ENCODE results near the gene ERP29.
A peak's percentile ranks its signal among the peaks of the same experiment; 100 is the strongest.
"Not testable (repeated sequence)": the region's sequence is repeated elsewhere in the genome, so short reads cannot be mapped to it uniquely, and the experiment has no call there.

The ERP29 gene

DNA sequence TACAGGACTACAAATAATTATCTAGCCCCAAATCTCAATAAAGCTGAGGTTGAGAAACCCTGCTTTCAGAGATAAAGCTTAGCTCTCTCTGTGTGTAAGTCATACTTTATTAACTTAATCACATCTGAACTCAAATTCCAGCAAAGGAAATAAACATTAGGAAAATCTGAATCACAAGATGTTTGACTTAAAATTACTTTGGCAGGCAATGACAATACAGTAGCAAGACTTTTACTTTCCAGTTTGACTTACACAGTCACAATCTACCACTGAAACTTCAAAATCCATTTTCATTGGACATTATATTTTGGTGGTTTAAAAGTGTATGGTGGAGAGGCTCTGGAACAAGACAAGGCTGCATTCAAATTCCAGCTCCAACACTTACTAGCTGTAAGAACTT is 11.7 kb upstream of the ERP29 start:
- DNase-seq (ENCODE audit: low read depth in 3 of 3) = no peak

DNA sequence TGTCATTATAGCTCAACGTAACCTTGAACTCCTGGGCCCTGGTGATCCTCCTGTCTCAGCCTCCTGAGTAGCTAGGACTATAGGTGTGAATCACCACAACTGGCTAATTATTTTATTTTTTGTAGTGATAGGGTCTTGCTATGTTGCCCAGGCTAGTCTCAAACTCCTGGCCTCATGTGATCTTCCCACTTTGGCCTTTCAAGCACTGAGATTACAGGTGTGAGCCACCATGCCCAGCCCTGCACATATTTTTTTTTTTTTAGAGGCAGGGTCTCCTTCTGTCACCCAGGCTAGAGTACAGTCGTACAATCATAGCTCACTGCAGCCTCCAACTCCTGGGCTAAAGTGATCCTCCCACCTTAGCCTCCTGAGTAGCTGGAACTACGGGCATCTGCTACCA is 9.2 kb upstream of the ERP29 start:
- DNase-seq (ENCODE audit: low read depth in 3 of 3) = no peak

DNA sequence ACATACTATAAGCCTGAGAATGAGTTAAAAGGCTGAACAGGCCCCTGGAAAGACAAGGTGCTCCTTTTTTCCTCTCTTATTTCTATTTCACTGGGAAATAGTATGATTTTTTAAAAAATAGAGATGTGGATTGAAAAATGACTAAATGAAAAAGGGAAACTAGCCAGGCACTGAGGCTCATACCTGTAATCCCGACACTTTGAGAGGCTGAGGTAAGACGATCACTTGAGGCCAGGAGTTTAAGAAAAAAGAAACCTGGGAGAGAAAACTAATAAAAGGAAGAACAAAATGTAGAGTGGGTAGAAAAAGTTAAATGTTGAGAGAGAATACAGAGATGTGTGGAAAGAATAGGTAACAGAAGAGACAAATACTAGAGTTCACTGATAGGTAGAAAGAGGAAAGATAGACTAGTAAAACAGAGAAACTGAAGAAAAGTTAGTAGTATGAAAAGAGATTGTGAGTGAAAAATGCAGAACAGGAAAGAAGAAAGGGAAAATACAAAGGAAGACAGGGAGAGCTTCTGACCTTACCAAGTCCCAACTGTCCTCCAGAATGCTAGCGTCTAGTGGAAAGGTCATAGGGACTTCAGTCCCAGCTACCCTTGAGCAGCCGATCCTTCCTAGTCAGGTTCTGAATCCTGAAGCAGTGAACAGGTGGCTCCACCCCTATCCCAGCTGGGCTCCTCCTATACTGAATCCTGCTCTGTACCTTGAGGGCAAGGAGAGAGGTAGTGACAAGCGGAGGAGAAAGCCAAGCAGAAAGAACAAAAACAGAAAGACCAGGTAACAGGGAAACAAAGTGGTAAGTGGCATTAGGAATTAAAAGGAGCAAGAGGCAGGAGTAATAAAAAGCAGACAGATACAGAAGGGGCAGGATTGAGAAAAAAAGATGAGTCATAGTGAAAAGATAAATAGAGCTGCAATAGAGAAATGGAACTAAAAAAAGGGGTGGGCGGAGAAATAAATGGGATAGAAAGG is 7.5 kb upstream of the ERP29 start:
- no peak for DNase-seq (ENCODE audit: low read depth in 3 of 3)

DNA sequence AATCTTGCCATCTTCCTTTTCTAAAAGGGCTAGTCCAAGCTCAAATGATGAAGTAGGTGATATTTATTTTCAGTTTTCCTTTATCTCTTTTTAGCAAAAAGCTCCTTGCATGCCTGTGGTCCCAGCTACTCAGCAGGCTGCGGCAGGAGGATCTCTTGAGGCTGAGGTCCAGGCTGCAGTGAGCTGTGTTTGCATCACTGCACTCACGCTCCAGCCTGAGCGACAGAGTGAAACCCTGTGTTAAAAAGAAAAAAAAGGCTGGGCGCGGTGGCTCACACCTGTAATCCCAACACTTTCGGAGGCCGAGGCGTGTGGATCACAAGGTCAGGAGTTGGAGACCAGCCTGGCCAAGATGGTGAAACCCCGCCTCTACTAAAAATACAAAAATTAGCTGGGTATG is 5.3 kb upstream of the ERP29 start:
- no peak for DNase-seq (ENCODE audit: low read depth in 3 of 3)

DNA sequence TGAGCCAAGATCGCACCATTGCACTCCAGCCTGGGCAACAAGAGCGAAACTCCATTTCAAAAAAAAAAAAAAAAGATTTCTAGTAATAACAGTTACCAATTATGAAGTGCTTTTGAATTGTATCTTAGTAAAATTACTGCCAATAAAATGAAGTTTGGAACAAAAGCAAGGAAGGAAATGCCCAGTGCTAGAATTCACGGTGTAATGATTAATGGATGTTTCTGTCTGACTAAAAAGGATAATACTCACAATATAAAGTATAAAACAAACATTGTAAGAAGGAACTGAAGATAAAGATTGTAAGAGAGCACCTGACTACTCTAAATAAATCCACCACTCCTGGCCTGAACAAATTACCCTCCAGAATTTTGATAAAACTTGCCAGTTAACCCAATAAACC is 4.3 kb upstream of the ERP29 start:
- DNase-seq (ENCODE audit: low read depth in 3 of 3) = no peak

DNA sequence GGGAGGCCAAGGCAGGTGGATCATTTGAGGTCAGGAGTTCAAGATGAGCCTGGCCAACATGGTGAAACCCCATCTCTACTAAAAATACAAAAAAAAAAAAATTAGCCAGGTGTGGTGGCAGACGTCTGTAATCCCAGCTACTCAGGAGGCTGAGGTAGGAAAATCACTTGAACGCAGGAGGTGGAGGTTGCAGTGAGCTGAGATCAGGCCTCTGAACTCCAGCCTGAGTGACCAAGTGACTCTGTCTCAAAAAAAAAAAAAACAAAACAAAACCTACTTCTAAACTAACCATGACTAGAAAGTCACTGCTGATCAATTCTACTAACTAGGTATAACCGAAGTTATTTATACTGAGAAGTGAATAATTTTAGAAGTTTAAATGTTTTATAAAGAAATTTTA is 3.6 kb upstream of the ERP29 start:
- DNase-seq (ENCODE audit: low read depth in 3 of 3) = not testable (repeated sequence)

DNA sequence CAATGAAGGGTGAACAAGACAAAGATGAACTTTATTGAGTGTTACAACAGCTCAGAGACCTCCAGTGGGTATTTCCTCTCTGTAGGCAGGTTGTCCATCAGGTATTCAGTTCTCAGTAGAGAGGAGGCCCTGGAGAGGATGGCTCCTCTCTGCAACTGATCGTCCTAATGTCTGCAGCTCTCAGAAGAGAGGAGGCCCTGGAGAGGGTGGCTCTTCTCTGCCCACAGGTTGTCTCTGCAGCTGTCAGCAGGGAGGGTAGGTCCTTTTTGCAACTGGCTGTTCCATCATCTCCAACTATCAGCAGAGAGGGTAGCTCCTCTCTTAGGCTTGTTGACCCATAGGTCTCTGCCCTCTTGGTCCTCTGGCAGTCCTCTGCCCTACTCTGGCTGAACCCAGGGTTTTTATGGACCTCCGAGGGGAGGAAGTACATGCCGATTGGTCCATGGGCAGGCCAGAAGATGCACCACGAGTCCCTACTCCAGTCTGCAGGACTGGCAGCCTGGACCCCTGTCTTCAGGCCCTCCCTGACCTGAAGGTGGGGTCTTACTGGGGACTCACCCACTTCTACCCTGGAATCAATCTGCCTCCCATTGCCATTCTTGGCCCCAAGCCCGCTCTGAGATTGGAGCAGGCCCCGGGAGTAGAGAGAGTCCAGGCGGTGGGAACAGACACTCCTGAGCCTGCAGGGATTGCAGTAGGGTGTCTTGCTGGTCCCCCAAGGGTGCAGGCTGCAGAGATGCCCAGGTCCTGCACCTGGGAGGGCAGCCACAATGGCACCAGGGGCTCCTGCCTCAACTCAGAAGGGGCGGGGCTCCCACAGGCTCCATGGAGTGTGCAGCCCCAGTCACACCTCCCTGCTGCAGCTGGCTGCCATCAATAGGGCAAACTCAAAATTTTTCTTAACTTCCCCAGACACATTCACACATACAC is 2.5 kb upstream of the ERP29 start:
- no peak for DNase-seq (ENCODE audit: low read depth in 3 of 3)

DNA sequence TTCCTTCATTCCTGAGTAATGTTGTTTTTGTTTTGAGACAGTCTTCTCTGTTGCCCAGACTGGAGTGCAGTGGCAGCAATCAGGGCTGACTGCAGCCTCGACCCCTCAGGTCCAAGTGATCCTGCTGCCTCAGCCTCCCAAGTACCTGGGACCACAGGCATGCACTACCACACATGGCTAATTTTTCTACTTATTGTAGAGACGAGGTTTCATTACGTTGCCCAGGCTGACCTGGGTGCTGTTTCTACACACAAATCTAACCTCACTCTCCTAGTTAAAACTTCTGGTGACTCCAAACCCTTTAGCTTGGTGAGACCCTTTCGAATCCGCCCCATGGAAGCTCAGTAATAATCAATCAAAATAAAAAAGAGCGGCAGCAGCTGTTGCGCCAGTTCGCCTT is 1.5 kb upstream of the ERP29 start:
- DNase-seq (ENCODE audit: low read depth in 3 of 3) = no peak

DNA sequence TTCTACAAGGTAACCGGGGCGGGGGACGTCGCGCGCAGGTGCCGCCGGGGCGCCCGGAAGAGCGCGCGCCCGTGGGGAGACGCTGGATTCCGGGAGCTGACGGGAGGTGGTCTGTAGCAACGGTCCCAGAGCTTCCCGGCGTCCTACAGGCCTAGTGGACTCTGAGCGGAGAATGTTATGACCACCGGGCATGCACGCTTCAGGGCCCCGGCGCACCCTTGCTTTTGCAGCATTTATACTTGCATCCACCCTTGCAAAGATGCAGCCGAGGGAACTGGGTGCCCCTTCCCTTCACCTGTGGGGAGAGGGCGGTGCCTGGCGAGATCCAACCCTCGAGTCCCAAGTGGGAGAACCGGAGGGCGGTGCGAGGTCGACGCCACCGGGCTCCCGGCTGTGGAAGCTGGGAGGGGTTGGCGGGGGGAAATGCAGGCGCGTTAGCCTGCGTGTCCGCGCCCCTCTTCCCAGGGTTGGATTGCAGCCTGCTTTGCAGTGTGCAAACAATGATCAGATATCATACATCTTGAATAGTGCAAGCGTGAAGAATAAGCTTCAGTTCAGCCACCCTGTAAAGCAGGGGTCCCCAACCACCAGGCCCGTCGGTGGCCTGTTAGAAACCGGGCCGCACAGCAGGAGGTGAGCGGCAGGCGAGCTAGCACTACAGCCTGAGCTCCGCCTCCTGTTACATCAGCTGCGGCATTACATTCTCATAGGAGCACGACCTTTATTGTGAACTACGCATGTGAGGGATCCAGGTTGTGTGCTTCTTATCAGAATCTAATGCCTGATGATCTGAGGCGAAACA is 576 bp downstream of the ERP29 start:
- DNase-seq (ENCODE audit: low read depth in 3 of 3) = peak; percentile 50 to 66 (median 59)

DNA sequence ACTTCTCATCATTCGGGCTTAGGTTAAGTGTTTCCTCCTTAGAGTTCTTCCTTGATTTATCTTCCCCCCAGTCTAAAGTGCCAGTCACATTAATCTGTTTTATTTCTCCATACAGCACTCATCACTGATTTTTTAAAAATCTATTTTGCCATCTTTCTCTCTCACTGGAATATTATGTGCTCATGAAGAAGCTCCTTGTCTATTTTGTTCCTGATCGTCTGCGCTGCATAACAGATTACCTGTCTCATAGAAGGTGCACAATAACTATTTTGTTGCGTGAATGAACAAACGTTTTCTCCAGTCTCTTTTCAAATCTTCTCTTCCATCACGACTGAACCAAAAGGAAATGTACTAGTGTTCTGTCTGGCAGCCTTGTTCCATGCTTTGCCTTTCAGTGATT is 2.7 kb downstream of the ERP29 start:
- no peak for DNase-seq (ENCODE audit: low read depth in 3 of 3)

DNA sequence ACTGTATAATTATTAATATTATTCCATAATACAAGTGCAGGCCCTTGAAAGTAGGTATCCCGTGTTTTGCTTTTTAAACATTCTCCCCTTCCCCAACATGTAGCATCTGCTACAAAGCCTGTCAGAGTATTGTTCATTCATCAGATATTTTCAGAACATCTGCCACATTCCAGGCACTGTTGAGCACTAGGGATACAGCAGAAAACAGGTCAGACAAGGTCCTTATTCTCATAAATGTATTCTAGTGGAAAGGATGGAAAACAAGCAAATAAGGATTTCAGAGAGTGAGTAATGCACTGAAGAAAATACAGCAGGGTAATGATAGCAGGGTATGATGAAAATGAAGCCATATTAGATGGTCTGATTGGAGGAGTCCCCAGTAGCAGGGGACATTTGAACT is 3.8 kb downstream of the ERP29 start:
- no peak for DNase-seq (ENCODE audit: low read depth in 3 of 3)

DNA sequence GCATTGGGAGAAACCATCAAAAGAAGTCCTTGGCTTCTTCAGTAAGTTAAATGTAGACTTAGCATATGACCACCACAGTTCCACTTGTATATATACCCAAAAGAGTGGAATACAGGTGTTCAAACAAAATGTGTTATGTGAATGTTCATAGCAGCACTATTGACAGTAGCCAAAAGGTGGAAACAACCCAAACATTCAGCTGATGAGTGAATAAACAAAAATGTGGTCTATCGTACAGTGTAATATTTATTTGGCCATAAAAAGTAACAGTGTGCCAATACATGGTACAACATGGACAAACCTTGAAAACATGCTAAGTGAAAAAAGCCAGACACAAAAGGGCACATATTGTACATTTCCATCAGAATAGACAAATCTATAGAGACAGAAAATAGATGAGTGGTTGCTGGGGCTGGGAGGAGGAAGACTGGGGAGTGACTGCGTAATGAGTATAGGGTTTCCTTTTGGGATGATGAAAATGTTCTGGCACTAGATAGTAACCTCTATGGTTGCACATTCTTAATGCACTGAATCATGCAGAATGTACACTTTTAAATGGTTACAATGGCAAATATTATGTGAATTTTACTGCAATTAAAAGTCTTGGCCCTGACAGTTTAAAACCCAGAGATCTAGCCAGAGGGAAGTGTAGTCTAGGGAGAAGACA is 5.5 kb downstream of the ERP29 start:
- DNase-seq (ENCODE audit: low read depth in 3 of 3) = no peak

DNA sequence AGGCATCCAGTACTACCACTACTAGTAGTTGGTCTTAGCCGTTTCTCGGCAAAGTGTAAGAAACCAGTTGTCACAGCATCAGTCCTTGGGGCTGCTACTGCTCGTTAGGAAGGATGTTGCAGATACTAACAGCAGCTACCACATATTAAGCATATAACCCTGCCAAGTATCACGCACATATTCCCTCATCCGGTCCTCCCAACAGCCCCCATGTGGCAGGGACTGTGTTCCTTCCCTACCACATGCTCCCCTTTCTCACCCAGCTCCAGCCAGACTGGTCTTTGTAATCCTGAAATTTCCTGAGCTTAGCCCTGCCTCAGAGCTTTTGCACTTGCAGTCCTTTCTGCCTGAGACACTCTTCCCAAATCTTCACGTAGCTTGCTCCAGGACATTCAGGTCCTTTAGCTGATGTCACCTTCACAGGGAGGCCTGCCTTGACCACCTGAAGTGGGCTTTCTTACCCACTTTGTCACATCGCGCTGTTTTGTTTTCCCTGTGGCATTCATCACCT is 7.8 kb downstream of the ERP29 start:
- no peak for DNase-seq (ENCODE audit: low read depth in 3 of 3)

DNA sequence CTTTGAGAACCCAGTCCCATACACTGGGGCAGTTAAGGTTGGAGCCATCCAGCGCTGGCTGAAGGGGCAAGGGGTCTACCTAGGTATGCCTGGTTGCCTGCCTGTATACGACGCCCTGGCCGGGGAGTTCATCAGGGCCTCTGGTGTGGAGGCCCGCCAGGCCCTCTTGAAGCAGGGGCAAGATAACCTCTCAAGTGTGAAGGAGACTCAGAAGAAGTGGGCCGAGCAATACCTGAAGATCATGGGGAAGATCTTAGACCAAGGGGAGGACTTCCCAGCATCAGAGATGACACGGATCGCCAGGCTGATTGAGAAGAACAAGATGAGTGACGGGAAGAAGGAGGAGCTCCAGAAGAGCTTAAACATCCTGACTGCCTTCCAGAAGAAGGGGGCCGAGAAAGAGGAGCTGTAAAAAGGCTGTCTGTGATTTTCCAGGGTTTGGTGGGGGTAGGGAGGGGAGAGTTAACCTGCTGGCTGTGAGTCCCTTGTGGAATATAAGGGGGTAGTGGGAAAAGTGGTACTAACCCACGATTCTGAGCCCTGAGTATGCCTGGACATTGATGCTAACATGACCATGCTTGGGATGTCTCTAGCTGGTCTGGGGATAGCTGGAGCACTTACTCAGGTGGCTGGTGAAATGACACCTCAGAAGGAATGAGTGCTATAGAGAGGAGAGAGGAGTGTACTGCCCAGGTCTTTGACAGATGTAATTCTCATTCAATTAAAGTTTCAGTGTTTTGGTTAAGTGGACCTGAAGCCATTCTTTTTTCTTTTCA is 9.2 kb downstream of the ERP29 start:
- DNase-seq (ENCODE audit: low read depth in 3 of 3) = no peak

DNA sequence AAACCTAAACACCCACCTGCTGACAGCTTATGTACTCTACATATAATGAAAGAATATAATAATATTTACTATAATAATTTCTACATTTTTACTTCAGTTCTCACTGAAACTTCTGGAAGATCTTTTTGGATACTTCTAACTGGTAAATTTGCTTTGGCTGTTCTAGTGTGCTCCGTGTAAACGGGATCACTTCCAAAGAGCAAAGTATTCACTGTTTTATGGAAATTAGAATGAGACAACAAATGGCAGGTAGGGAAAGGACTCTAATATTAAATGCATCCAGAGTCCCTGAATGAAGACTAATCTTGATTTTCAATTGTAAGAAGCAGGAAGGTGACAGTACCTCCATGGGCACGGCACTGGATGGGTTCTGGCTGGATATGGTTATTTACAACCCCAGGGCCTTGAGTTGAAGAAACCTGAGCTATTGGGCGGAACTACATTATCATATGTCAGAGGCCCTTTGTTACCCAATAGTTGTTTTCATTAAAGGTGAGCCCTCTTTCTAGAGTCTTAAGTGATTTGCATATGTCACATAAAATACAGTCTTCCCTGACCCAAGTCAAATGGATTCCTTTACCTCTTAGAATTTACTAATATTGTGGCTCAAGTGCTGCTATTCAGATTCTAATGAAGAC is 10.7 kb downstream of the ERP29 start:
- DNase-seq (ENCODE audit: low read depth in 3 of 3) = no peak

DNA sequence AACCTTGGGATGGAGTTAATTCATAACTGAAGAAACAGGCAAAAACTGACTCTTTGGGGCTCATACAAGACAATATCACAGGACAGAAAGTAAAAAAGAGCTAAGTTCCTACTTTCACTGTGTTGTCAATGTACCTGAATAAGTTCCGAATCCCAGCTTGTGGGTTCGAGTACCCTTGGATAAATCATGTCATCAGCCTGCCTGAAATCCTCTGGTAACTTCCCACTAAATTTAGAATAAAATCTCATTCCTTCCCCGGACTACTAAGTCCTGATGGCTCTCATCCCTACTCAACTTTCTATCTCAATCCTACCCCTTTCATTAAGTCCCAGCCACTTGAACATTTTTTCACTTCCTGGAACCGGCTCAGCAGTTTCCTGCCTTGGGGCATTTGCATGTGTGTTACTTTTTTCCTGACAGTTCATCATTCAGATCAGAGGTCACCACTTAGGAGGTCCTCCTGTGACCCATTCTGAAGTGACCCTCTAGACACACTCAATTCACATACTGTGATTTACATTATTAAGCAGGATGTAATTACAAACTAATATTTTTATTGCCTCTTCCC is 12.7 kb downstream of the ERP29 start:
- DNase-seq (ENCODE audit: low read depth in 3 of 3) = no peak

DNA sequence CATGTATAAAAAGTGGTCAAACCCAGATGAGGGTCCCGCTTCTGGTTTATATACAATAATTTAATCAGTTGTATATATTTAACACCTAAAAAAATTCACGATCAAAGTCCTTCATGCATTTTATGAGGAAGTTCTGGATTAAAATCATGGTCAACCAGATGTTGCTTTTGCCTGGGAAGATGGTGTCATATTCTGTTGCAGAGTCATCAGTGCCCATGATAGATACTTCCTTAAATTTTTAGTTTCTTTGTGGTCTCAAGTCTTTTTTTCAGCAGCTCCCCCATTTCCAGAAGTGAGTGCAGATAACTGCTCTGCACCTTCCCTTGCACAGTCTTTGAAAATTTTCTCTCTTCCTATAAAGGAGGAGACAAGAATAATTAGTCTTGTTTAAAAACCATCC is 16.1 kb downstream of the ERP29 start:
- DNase-seq (ENCODE audit: low read depth in 3 of 3) = no peak

DNA sequence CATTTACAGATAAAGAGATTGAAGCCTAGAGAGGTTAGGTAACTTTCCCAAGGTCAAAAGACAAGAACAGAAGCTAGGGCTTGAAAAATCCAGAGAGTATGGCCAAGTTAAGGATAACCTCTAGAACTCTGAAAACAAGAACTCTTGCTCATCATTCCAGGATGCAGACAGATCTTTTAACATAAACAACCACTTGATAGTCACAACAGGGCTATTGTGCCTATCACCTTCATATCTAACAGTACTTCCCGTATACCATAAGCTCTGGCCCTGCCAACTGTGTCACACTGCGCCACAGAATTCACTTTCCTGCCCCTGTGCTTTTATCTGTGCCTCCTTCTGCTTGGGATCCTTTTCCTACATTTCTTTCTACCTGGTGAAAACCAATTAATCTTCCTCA is 18.2 kb downstream of the ERP29 start:
- DNase-seq (ENCODE audit: low read depth in 3 of 3) = no peak

DNA sequence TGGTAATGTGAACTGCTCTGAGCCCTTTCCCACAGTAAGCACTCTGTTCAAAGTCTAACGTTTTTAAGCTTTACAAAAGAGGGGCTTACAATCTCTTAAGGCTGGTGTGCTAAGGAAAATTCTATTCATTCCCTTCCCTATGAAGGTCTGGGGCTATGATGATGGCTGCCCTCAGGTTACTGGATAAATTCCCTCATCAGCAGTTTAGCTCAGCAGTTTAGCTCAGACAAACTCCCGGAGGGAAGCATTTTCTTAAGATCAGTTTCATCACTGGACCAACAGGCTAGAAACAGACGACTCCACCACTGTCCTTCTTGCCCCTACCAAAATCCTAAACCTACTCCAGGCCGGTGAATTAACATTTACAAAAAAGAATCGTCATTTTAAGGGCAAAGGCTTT is 19.1 kb downstream of the ERP29 start:
- no peak for DNase-seq (ENCODE audit: low read depth in 3 of 3)

All from stimulated activated CD4-positive, alpha-beta T cell treated with anti-CD3 and anti-CD28 coated beads, TNF-alpha, amount 100 ng/mL, for 48 hours (primary cell).